ENCODE results near the gene DYNLT1. TPM values are rescaled to one million over a fixed set of nuclear protein-coding genes. Genes with fewer than 3 reads are reported as not detected.

DYNLT1 gene
- total RNA-seq, 4 donors from 2014 or later, result 40.5 to 77.9 (median 60.6) TPM

DNA sequence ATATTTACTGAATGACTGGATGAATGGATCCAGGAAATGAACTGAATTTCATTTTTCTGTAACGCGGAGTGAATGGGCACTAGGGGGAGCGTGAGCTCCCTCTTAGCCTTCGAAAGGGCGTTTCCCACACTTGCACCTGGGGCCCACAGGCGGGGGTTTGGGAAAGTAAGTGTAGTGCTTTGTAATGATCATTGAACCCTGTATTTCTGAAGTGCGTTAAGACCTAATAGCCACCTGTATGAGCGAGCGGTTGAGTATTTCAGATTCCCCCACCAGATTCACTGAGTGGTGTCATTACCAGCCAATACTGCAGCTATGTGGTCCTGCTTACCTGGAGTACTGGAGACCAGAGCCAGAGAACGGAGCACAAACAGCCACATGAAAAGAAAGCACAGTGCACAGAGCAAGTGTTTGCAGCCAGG, 15.8 kb upstream of the DYNLT1 start:
- no peak for TF ChIP-seq CTCF (IDR thresholded peaks at IDR 0.05; ENCODE audit: low read depth)

DNA sequence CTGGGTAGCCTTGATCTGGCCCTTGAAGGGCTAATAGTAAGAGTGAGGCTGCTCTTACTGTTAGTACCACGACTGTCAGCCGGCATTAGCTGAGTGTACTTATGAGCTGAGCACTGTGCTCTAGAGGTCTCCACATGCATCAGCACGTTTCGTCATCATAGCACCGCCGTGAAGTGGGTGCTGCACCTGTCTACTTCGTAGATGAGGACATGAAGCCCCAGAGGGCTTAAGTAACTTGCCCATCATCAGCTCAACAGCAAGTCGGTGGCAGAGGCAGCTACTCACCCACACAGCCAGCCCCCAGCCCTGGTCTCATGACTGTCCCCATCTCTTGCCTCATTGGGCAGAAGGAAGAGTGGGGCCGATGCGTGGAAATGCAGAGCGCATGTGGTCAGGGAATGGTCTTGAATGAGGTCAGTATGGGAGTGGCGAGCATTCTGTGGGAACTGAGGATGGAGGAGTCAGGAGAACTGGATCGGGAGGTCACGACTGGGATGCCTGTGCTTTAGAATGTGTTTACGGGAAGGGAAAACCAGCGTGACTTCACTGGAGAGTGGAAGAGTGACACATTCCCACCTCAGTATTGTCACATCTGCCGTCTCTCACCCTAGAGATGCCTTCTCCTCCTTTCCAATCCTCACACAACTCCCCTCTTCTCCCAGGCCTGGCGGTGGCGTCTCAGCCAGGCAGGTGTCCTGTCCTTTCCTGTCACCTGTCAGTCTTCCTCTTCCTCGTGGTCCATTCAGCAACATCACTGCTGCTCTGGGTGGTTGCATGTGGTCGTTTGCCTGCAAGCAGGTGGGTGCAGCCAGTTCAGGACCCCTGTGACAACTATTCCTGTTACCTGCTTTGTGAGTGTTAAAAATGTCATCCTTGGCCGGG, 11.3 kb upstream of the DYNLT1 start:
- no peak for TF ChIP-seq CTCF (IDR thresholded peaks at IDR 0.05; ENCODE audit: low read depth)

DNA sequence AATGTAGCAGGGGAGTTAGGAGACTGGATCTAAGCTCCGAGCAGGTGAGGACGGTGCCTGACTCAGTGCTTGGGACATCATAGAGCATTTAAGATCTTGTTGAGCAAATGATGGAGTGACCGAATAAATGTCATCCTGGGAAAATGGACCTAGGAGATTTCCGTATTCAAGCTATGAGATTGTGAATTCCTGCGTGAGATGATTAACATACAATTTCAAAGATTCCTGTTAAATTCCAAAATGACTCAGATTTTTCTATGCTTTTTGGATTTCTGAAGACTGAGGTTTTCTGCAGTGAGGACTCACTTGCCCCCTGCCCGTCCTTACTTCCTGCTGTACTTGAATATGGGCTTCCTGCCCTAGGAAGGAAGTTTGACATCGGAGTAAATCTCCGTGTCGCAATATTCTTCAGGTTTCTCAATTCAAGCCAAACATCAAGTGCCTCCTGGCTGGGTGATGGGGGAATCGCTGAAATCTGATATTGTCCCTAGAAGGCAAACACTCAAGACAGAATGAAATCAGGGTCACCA, 10.5 kb upstream of the DYNLT1 start:
- TF ChIP-seq CTCF (IDR thresholded peaks at IDR 0.05; ENCODE audit: low read depth), result no peak

DNA sequence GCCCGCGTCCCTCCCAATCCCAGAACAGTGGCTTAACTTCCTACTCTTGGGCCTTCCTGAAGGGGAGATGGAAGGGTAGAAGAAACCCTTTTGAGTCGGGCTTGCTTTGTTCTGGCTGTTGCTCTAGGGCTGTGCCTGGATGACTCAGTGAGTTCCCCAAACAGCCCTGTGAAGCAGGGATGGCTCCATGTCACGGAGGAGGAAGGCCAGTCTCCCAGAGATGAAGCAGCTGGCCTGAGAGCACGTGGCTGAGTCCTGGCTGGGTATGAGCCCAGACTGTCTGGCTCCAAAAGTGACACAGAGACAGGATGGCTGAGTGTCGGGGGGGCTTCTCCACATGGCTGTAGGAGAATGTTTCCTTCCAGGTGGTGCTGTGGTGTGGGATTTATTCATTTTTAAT, 10.0 kb upstream of the DYNLT1 start:
- no peak for TF ChIP-seq CTCF (IDR thresholded peaks at IDR 0.05; ENCODE audit: low read depth)

- TF ChIP-seq CTCF (IDR thresholded peaks at IDR 0.05; ENCODE audit: low read depth), result no peak
These were observed 9.2 kb upstream of the DYNLT1 start for GRCh38 chr6:158653577-158654354.

DNA sequence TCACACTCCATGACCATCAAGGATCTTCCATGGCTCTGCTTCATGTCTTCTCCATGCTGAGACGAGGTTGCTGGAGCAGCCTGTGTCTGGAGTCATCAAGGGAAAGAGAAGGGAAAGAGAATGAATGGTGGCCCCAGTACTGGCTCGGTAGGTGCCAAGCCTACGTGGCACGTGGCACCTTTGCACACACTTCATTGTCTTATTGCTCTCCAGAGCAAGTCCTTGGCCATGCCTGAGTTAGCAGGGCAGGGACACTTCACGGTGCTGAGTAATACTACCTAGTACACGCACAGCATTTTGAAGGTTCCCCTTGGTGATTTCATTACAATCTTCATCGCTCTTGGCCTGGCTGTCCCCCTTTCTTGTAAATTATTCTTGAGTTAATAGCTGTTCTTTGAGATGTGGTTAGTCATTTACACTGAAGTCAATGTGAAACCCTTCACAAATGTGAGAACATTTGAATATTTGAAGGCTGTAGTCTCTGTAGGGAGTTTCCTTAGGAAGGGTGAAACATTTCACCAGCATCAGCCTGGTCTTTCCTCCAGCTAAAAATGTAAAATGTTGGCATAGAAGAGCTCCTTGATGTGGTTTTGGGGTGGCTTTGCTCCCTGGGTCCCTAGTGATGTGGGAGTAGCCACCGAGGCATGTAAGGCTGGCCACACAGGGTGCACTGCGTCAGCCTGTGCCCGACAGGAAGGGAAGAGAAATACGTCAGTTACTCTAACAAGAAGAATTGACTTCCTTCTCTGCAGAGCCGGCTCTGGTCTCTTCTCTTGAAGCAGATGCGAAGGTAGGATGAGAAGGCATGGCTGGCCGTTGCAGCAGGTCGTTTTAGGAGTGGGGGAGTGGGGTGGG, 5.0 kb upstream of the DYNLT1 start, which contains the start of gene SYTL3:
TSS of gene SYTL3 (plus strand) at position 766 of the 855 bp plus-strand sequence. CDS start 13,215 bp downstream, outside the sequence.
- TF ChIP-seq CTCF (IDR thresholded peaks at IDR 0.05; ENCODE audit: low read depth), result no peak
